Gastrocnemius medialis (tissue), 4 donors: Measurements from ENCODE around the gene ARMC10. TPM values are rescaled to one million over a fixed set of nuclear protein-coding genes. Genes with fewer than 3 reads are reported as not detected.

Experiments used
- ATAC-seq, 2 donors: fragments of 150-250 bp; one replicate each; pipeline ENCODE4 v1.9.1; 2016
- DNase-seq, 2 donors: peaks; one replicate each; pipeline ENCODE4 v3.0.0-alpha.2; 2019
- H3K27ac ChIP-seq, 4 donors: fragments of 200-600 bp; sonication (generic); 1 replicate in 1 of 4; 2 replicates in 3 of 4; pipeline ENCODE4 v1.5.1; 2016 to 2018; ENCODE audit warnings: mild to moderate bottlenecking in 2 of 4, moderate library complexity in 1 of 4
- H3K27me3 ChIP-seq, 3 donors: fragments of 200-600 bp; sonication (generic) in 2 of 3; 1 replicate in 1 of 3; 2 replicates in 2 of 3; pipeline versions ENCODE4 v1.5.1 to v1.6.0; 2016 to 2019; ENCODE audit warnings: mild to moderate bottlenecking in 1 of 3, moderate library complexity in 1 of 3
- H3K36me3 ChIP-seq, 2 donors: fragments of 200-600 bp; sonication (generic) in 1 of 2; one replicate each; pipeline ENCODE4 v1.5.1; 2017 to 2018
- H3K4me1 ChIP-seq, 2 donors: fragments of 200-600 bp; sonication (generic) in 1 of 2; one replicate each; pipeline ENCODE4 v1.5.1; 2016 to 2017; ENCODE audit warnings: mild to moderate bottlenecking in 2 of 2
- H3K4me3 ChIP-seq, 4 donors: fragments of 200-600 bp; sonication (generic) in 3 of 4; 1 replicate in 1 of 4; 2 replicates in 3 of 4; pipeline ENCODE4 v1.5.1; 2016 to 2019; ENCODE audit warnings: mild to moderate bottlenecking in 2 of 4
- H3K9me3 ChIP-seq, 3 donors: fragments of 200-600 bp; sonication (generic) in 2 of 3; 1 replicate in 1 of 3; 2 replicates in 2 of 3; pipeline ENCODE4 v1.5.1; 2016 to 2019
- CTCF ChIP-seq, 5 experiments: fragments of 450-650 bp in 3 of 5; fragments of 200-600 bp in 2 of 5; sonication (generic) in 2 of 5; IDR thresholded peaks in 4 of 5; conservative IDR thresholded peaks in 1 of 5; 1 replicate in 4 of 5; 2 replicates in 1 of 5; pipeline ENCODE4 v1.5.1; 2016 to 2019; ENCODE audit warnings: antibody characterized with exemption in 5 of 5, mild to moderate bottlenecking in 3 of 5, moderate library complexity in 3 of 5
- POLR2A ChIP-seq, 2 donors: fragments of 450-650 bp; IDR thresholded peaks; one replicate each; pipeline ENCODE4 v1.6.1; 2017; ENCODE audit warnings: antibody characterized with exemption in 2 of 2, mild to moderate bottlenecking in 2 of 2, moderate library complexity in 2 of 2
- in situ Hi-C, 4 donors: fragments of 200-750 bp; cut with MboI; loops; one replicate each; pipeline versions ENCODE4 v1.15.0 to v1.8.0; 2017; ENCODE audit warnings: low sequenced_read_pairs in 4 of 4
- intact Hi-C: fragments of 100-400 bp; cut with DNase I; formaldehyde crosslinking; loops from one replicate; pipeline ENCODE4 v1.15.1; 2023; ENCODE audit warnings: low total_unique reads
- total RNA-seq, 4 donors: library from RNA; depleted of rRNA; stranded (reverse); fragments of >200 nt; gene quantifications; one replicate each; pipeline versions ENCODE4 v1.1.0 to v1.2.3, GENCODE V29; 2016

ARMC10 gene
- total RNA-seq, 4 donors from 2014 or later: 23.6 to 31.3 (median 27.2) TPM

GRCh38 chr7:103117465-103117864 is 42.5 kb downstream of the ARMC10 start:
- intact Hi-C loops: no loop called here
- no peaks in the 10 kb centered on the region for H3K27me3 ChIP-seq
- in situ Hi-C loops: no loop called here
- H3K4me1 ChIP-seq: no peaks in the 10 kb centered on the region
- no peak for TF ChIP-seq POLR2A (IDR thresholded peaks at IDR 0.05)
- H3K4me3 ChIP-seq: no peak overlapping the region
- H3K27ac ChIP-seq: no peak overlapping the region
- no peaks in the 10 kb centered on the region for H3K9me3 ChIP-seq
- peaks cover 0 to 15% of the 10 kb centered on the region in 2 donors for H3K36me3 ChIP-seq
- DNase-seq (no peak), ATAC-seq (no peak)

- no peak for ATAC-seq
- in situ Hi-C loops: no loop called here
- TF ChIP-seq CTCF (IDR thresholded peaks at IDR 0.05 in 4 of 5, conservative IDR thresholded peaks at IDR 0.05 in 1 of 5): no peak
- no peak for TF ChIP-seq POLR2A (IDR thresholded peaks at IDR 0.05)
- Histone ChIP-seq H3K4me1 (no peaks in the 10 kb centered on the region), H3K9me3 (no peaks in the 10 kb centered on the region), H3K27ac (no peak overlapping the region), H3K4me3 (no peak overlapping the region), H3K36me3 (peaks cover 0 to 15% of the 10 kb centered on the region in 2 donors), H3K27me3 (no peaks in the 10 kb centered on the region)
- DNase-seq: no peak
- intact Hi-C loops: no loop called here
Observed at GRCh38 chr7:103119791-103120291, 44.9 kb downstream of the ARMC10 start.

- intact Hi-C loops: no loop called here
- H3K27ac ChIP-seq: no peak overlapping the region
Observed at GRCh38 chr7:103120362-103120761, 45.4 kb downstream of the ARMC10 start.

GRCh38 chr7:103121641-103122040 is 46.7 kb downstream of the ARMC10 start:
- TF ChIP-seq CTCF (IDR thresholded peaks at IDR 0.05 in 4 of 5, conservative IDR thresholded peaks at IDR 0.05 in 1 of 5): no peak
- TF ChIP-seq POLR2A (IDR thresholded peaks at IDR 0.05): no peak
- DNase-seq (no peak), ATAC-seq (no peak)
- in situ Hi-C loops (no loop called here), intact Hi-C loops (no loop called here)
- Histone ChIP-seq H3K27ac (no peak overlapping the region), H3K4me1 (no peaks in the 10 kb centered on the region), H3K4me3 (no peak overlapping the region), H3K9me3 (no peaks in the 10 kb centered on the region), H3K27me3 (no peaks in the 10 kb centered on the region), H3K36me3 (peaks cover 0 to 15% of the 10 kb centered on the region in 2 donors)

More at GRCh38 chr7:103120362-103120761, 45.4 kb downstream of the ARMC10 start:
- DNase-seq (no peak), ATAC-seq (no peak)
- in situ Hi-C loops: no loop called here
- Histone ChIP-seq H3K4me3 (no peak overlapping the region), H3K27me3 (no peaks in the 10 kb centered on the region), H3K4me1 (no peaks in the 10 kb centered on the region), H3K36me3 (peaks cover 0 to 15% of the 10 kb centered on the region in 2 donors), H3K9me3 (no peaks in the 10 kb centered on the region)
- no peak for TF ChIP-seq POLR2A (IDR thresholded peaks at IDR 0.05)
- no peak for TF ChIP-seq CTCF (IDR thresholded peaks at IDR 0.05 in 4 of 5, conservative IDR thresholded peaks at IDR 0.05 in 1 of 5)

GRCh38 chr7:103123529-103123928 is 48.6 kb downstream of the ARMC10 start:
- in situ Hi-C loops (no loop called here), intact Hi-C loops (no loop called here)
- Histone ChIP-seq H3K4me3 (no peak overlapping the region), H3K27ac (no peak overlapping the region), H3K36me3 (peaks cover 0 to 15% of the 10 kb centered on the region in 2 donors), H3K9me3 (no peaks in the 10 kb centered on the region), H3K27me3 (no peaks in the 10 kb centered on the region), H3K4me1 (no peaks in the 10 kb centered on the region)
- TF ChIP-seq CTCF (IDR thresholded peaks at IDR 0.05 in 4 of 5, conservative IDR thresholded peaks at IDR 0.05 in 1 of 5) (no peak), POLR2A (IDR thresholded peaks at IDR 0.05) (no peak)
- DNase-seq (no peak), ATAC-seq (no peak)
